Amygdala (tissue), 56 donors: Measurements from ENCODE around the gene BLTP2.
"Not testable (repeated sequence)": the region's sequence is repeated elsewhere in the genome, so short reads cannot be mapped to it uniquely, and the experiment has no call there.

Source experiments
- DNase-seq, 56 donors: peaks; one replicate each; lab custom pipeline; 2025; lab: John Stamatoyannopoulos, UW

The BLTP2 gene

DNA sequence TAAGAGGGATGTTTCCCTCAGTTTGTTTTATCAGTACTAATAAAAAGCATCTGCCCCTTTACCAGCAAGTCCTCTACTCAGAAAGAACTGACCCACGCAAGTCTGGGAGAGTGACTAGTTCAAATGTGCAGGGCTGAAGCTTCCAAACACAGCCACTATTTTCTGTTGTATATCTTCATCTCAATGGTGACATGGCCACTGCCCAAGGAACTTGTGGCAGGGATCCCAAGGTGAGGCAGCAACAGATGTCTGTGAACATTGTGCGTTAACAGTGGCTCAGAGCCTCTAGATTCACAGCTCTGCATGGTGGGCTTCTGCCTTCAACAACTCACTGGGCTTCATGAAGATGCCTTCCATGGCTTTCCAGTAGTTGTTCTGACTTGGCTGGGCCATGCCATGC is 3.7 kb upstream of the BLTP2 start:
- no peak for DNase-seq

DNA sequence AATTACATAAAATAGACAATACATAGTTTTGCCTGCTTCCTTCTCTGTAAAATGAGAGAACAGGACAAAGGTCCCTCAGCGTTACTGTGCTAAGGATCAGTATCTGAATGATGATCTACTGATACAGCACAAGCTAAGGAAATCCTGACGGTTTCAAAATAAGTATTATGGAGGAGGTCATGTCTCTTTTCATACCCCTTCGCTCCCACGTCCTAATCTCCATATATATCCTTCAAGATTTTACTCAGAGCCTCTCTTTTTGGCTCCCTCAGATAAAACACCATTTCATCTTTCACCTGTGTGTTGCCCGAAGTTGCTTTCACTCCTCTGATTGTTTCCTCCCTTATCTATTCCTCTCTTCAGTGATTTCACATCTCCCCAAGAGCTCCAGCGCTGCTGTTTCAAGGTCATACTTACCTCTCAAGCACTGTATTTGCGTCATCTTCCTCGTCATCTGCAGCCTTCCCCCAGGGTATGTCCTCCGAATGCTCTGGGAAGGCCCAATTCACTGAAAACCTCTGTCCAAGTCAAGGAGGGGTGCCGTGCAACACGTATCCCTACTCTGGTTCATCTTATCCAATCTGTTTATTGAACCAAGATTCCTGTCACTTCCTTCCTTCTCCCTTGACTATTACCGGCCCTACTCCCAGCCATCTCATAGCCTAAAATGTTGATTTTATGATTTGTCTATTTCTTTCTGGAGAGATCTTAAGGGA is 1.2 kb upstream of the BLTP2 start:
- DNase-seq: no peak

GRCh38 chr17:28645576-28645939 is 600 bp upstream of the BLTP2 start:
- DNase-seq: no peak

DNA sequence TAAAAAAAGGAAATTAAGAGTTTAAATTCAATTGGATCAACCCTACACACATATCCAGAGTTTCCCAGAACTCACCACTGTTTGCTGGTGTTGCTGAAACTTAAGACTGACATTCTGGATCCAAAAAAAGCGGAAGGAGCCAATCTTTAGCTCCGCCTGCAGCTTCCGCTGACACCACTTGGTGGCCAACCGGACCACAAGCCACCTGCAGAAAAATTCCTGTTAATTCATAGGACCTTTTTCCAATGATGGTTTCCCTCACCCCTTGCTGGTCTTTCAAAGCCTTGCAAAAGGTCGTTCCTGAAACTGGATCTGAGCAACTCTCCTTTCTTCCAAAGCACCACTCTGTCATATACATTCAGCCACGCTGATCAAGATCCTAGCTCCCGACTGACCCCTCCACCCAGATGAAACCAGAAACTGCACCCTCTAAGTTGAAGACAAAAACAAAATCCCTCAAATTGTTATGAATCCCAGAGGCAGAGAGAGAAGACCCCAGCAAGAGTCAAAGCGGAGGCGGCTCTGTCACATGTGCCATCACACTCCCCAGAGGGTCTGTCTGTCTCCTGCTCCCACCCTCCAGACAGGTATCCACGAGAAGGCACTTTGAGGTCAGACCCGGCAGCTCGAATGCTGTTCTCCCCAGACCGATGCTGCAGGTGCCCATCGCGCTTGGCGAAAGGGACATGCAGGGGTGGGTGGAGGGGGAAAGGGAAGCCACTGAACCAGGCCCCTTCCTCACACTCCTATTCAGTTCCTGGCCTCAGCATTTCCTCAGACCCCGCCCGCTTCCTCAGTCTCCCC is 773 bp downstream of the BLTP2 start:
- DNase-seq: peak in 23 of 56 donors; percentile 4 to 58 (median 21)

- no peak for DNase-seq
These were observed 3.4 kb downstream of the BLTP2 start for GRCh38 chr17:28641579-28641978.

DNA sequence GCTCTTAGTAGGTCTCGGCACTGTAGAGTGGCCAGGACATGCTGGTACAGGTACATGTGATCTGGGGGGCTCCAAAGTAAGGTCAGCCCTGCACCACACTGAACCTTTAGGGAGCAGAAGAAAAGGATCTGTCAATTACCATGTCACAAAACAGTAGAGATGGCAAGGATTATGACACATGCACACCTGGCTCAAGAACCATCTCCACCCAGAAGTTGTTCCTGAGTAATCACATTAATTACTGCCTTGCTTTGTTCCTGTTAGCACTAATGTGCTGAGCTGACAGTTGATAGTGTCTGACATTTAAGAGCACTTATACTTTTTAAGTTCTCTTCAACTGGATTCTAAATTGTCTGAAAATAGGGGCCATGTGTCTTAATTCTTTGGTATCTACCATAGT is 9.5 kb downstream of the BLTP2 start:
- no peak for DNase-seq

GRCh38 chr17:28634206-28634865 is 10.6 kb downstream of the BLTP2 start:
- peak in 1 of 56 donors; percentile 8 for DNase-seq

DNA sequence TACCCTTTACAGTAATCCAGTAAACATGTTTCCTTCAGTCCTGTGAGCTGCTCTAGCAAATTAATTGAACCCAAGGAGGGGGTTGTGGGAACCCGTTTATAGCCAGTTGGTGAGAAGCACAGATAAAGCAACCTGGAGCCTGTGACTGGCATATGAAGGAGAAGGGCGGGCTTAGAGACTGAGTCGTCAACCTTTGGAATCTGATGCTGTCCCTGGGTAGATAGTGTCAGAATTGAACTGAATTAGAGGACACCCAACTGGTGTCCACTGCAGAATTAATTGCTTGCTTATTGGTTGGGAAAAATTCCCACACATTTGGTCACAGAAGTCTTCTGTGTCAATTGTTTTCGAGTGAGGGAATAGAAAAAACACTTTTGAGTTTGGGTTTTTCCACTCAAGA is 18.1 kb downstream of the BLTP2 start:
- no peak for DNase-seq

GRCh38 chr17:28624148-28624547 is 20.8 kb downstream of the BLTP2 start:
- DNase-seq: no peak

DNA sequence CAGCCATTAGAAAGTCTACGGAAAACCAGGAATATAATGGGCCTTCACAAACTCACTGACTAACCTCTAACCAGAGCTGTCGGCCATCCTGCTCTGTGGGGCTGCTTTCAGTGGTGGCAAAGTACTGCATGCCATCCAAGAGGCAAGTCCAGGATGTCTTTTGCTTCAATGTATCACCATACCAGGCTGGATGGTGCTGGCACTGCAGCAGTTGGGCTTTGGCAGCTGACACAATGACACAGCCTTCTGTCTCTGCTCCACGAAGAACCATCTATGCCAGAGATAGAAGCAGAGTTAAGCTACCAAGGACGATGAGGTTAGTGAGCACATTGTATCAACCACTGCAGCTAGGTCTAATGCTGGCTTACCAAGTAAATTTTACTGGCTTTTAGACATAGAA is 21.3 kb downstream of the BLTP2 start:
- DNase-seq: no peak

- DNase-seq: no peak
These were observed 22.8 kb downstream of the BLTP2 start for GRCh38 chr17:28622186-28622585.

- no peak for DNase-seq
These were observed 24.9 kb downstream of the BLTP2 start for GRCh38 chr17:28620010-28620409.

DNA sequence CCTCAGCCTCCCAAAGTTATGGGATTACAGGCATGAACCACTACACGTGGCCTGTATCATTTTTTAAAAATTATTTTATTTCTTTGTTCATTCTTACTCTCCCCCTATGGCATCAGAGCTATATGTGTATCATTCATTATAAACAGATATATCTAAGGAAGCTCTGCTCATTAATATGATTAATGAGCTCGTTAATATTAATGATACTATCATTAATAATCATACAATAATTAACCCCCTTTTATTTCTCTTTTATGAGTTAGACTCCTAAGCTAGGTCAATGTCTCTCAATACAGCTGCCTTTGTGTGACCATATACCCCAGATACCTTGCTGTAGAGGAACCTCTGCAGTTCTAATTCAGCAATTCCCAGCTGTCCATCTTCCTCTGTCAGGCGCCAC is 26.5 kb downstream of the BLTP2 start:
- DNase-seq: no peak

- no peak for DNase-seq
These were observed 28.7 kb downstream of the BLTP2 start for GRCh38 chr17:28616281-28616680.

DNA sequence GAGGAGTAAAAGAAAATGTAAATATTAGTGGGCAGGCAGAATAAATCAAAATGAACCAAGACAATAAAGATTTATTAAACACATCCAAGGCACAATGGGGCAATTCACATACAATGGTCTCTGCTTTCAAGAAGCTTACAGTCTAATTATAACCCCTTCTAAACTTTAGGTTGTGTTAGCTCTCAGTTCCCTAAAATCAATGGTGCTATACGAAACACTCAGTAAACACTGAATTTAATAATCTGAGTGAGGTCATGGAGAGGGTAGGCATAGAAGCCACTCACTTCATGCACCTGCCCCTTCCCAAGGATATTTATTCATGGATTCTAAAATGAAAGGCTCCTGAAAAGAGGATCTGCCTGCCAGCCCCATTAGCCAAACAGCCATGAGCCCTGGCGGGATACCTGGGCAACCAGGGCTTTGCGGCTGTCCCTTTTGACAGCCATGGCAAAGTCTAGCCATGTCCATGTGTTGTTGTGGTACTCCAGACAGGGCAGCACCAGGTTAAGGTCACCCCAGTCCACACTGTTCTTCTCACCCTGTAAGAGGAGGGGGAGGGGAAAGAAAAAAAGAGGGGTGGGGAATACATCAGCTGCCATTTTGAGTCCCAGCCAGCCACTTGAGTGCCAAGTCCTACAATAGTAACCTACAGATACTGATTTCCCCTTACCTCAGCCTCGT is 29.6 kb downstream of the BLTP2 start:
- DNase-seq: no peak

GRCh38 chr17:28613931-28614381 is 31.0 kb downstream of the BLTP2 start, which contains the start of gene RSKR:
TSS of gene RSKR (minus strand) at chr17:28614185. CDS start at chr17:28614161, 24 bp downstream.
- DNase-seq: peak in 34 of 56 donors; percentile 4 to 76 (median 26)

GRCh38 chr17:28612936-28613872 is 31.8 kb downstream of the BLTP2 start:
- DNase-seq: peak in 19 of 56 donors; percentile 1 to 52 (median 9)

GRCh38 chr17:28612531-28612930 is 32.4 kb downstream of the BLTP2 start:
- no peak for DNase-seq

- no peak for DNase-seq
These were observed 34.6 kb downstream of the BLTP2 start for GRCh38 chr17:28610376-28610775.

- not testable (repeated sequence) for DNase-seq
These were observed 40.9 kb downstream of the BLTP2 start for GRCh38 chr17:28604031-28604430.
